HG02571 (cell line): ENCODE data around the gene ZFHX2.
"Not testable (repeated sequence)": the region's sequence is repeated elsewhere in the genome, so short reads cannot be mapped to it uniquely, and the experiment has no call there.

Experiments used
- ATAC-seq: cut with Tn5 transposase; IDR thresholded peaks from one replicate; pipeline ENCODE4 v1.9.1; 2021; ENCODE audit warnings: mild to moderate bottlenecking, moderate library complexity; ENCODE audit not compliant: unreplicated experiment

ZFHX2 gene

GRCh38 chr14:23551266-23552028 lies at the start of gene ZFHX2:
TSS of gene ZFHX2 (minus strand) at chr14:23551765. CDS start at chr14:23535325, 16,440 bp downstream.
- peak; percentile 61 for ATAC-seq

GRCh38 chr14:23600806-23601205 lies 49.2 kb upstream of the ZFHX2 start:
- ATAC-seq: no peak

GRCh38 chr14:23600322-23600707 lies 48.8 kb upstream of the ZFHX2 start:
- no peak for ATAC-seq

- not testable (repeated sequence) for ATAC-seq
These were observed 42.6 kb upstream of the ZFHX2 start for GRCh38 chr14:23594191-23594590.

- ATAC-seq: no peak
These were observed 38.6 kb upstream of the ZFHX2 start for GRCh38 chr14:23590198-23590597.

GRCh38 chr14:23589606-23590005 lies 38.0 kb upstream of the ZFHX2 start:
- no peak for ATAC-seq

- ATAC-seq: peak; percentile 98
These were observed 37.5 kb upstream of the ZFHX2 start for GRCh38 chr14:23588884-23589598.

GRCh38 chr14:23584527-23585203 lies 33.1 kb upstream of the ZFHX2 start:
- not testable (repeated sequence) for ATAC-seq

GRCh38 chr14:23583761-23584526 lies 32.4 kb upstream of the ZFHX2 start:
- not testable (repeated sequence) for ATAC-seq

- no peak for ATAC-seq
These were observed 31.6 kb upstream of the ZFHX2 start for GRCh38 chr14:23582906-23583760.

- no peak for ATAC-seq
These were observed 29.4 kb upstream of the ZFHX2 start for GRCh38 chr14:23580948-23581281.

GRCh38 chr14:23580152-23580926 lies 28.8 kb upstream of the ZFHX2 start:
- ATAC-seq: no peak

- ATAC-seq: no peak
These were observed 28.2 kb upstream of the ZFHX2 start for GRCh38 chr14:23579739-23580138.

- ATAC-seq: no peak
These were observed 27.7 kb upstream of the ZFHX2 start for GRCh38 chr14:23579311-23579630.

- no peak for ATAC-seq
These were observed 27.2 kb upstream of the ZFHX2 start, which contains the start of gene JPH4 for GRCh38 chr14:23578560-23579310. TSS of gene JPH4 (minus strand) at chr14:23578790. CDS start at chr14:23577453, 1,337 bp downstream.

GRCh38 chr14:23577710-23578392 lies 26.3 kb upstream of the ZFHX2 start:
- no peak for ATAC-seq

GRCh38 chr14:23577004-23577681 lies 25.6 kb upstream of the ZFHX2 start:
- ATAC-seq: no peak
